Neural cell (in vitro differentiated cells): ENCODE results near the gene PTPRG. TPM values are rescaled to one million over a fixed set of nuclear protein-coding genes. Genes with fewer than 3 reads are reported as not detected.

Experiments used
- H2AFZ ChIP-seq: fragments of 200-600, 300-800 bp; sonication (generic), shearing (Covaris generic); 2 replicates; pipeline ENCODE4 v1.6.0; 2014; ENCODE audit warnings: low read depth, mild to moderate bottlenecking, antibody characterized with exemption, low read length, moderate library complexity
- H3F3A ChIP-seq: fragments of 200-600 bp; shearing (Covaris generic); 2 replicates; pipeline ENCODE4 v1.6.1; 2016; ENCODE audit warnings: mild to moderate bottlenecking, moderate library complexity, mixed read lengths, antibody characterized with exemption, low read length; ENCODE audit not compliant: insufficient read depth, poor library complexity, severe bottlenecking
- H3K27ac ChIP-seq: fragments of 200-600, 300-800 bp; sonication (generic), shearing (Covaris generic); 2 replicates; pipeline ENCODE4 v1.5.1; 2014; ENCODE audit warnings: mild to moderate bottlenecking, low read length, moderate library complexity
- H3K27me3 ChIP-seq: fragments of 300-800, 200-600 bp; sonication (generic), shearing (Covaris generic); 2 replicates; pipeline ENCODE4 v1.6.0; 2014; ENCODE audit warnings: mild to moderate bottlenecking, low read depth, low read length, moderate library complexity; ENCODE audit not compliant: insufficient read depth
- H3K36me3 ChIP-seq: fragments of 300-800, 200-600 bp; sonication (generic), shearing (Covaris generic); 2 replicates; pipeline ENCODE4 v1.5.1; 2014; ENCODE audit warnings: mild to moderate bottlenecking, antibody characterized with exemption, low read length, moderate library complexity; ENCODE audit not compliant: insufficient read depth
- H3K4me2 ChIP-seq: fragments of 300-800, 200-600 bp; sonication (generic), shearing (Covaris generic); 2 replicates; pipeline ENCODE4 v1.6.0; 2014; ENCODE audit warnings: mild to moderate bottlenecking, low read length
- H3K4me3 ChIP-seq: fragments of 300-800, 200-600 bp; sonication (generic), shearing (Covaris generic); 2 replicates; pipeline ENCODE4 v1.5.1; 2014; ENCODE audit warnings: mild to moderate bottlenecking, low read length, moderate library complexity
- H3K79me2 ChIP-seq: fragments of 200-600 bp; shearing (Covaris generic); replicated peaks from 2 replicates; pipeline ENCODE4 v1.6.0; 2014; ENCODE audit warnings: mild to moderate bottlenecking, low read length, moderate library complexity; ENCODE audit not compliant: insufficient read depth
- H3K9ac ChIP-seq: fragments of 300-800, 200-600 bp; sonication (generic), shearing (Covaris generic); 2 replicates; pipeline ENCODE4 v1.6.1; 2016; ENCODE audit warnings: mild to moderate bottlenecking, low read length, mixed read lengths
- H3K9me2 ChIP-seq: fragments of 200-600 bp; shearing (Covaris generic); 2 replicates; pipeline ENCODE4 v1.6.1; 2016; ENCODE audit warnings: mild to moderate bottlenecking, low read length, mixed read lengths; ENCODE audit not compliant: insufficient read depth
- H3K9me3 ChIP-seq: fragments of 200-600, 300-800 bp; sonication (generic), shearing (Covaris generic); 2 replicates; pipeline ENCODE4 v1.6.1; 2016; ENCODE audit warnings: mild to moderate bottlenecking, mixed run types, low read length, moderate library complexity, mixed read lengths
- H4K20me1 ChIP-seq: fragments of 200-600 bp; shearing (Covaris generic); 2 replicates; pipeline ENCODE4 v1.6.1; 2016; ENCODE audit warnings: mild to moderate bottlenecking, mixed run types; ENCODE audit not compliant: insufficient read depth
- CTCF ChIP-seq: fragments of 450-650 bp; IDR thresholded peaks from 2 replicates; pipeline ENCODE4 v1.5.1; 2014; ENCODE audit warnings: antibody characterized with exemption, mild to moderate bottlenecking, moderate library complexity; ENCODE audit not compliant: poor library complexity, severe bottlenecking
- EP300 ChIP-seq: fragments of 450-650 bp; conservative IDR thresholded peaks from 2 replicates; pipeline ENCODE4 v1.6.1; 2014; ENCODE audit warnings: antibody characterized with exemption, mild to moderate bottlenecking, moderate library complexity; ENCODE audit not compliant: poor library complexity, severe bottlenecking
- EZH2 ChIP-seq: fragments of 200-600, 300-800 bp; shearing (Covaris generic), sonication (generic); IDR thresholded peaks from 2 replicates; pipeline ENCODE4 v1.6.1; 2014; ENCODE audit warnings: antibody characterized with exemption, low read length, borderline replicate concordance, mild to moderate bottlenecking; ENCODE audit not compliant: insufficient read depth, poor library complexity, severe bottlenecking
- MXI1 ChIP-seq: fragments of 450-650 bp; conservative IDR thresholded peaks from 2 replicates; pipeline ENCODE4 v1.6.1; 2014; ENCODE audit warnings: antibody characterized with exemption, mild to moderate bottlenecking; ENCODE audit not compliant: poor library complexity, severe bottlenecking
- POLR2AphosphoS5 ChIP-seq: IDR thresholded peaks from 2 replicates; pipeline ENCODE4 v1.6.1; 2012
- RAD21 ChIP-seq: fragments of 450-650 bp; conservative IDR thresholded peaks from 2 replicates; pipeline ENCODE4 v1.6.1; 2014; ENCODE audit warnings: antibody characterized with exemption, mild to moderate bottlenecking, moderate library complexity
- REST ChIP-seq: IDR thresholded peaks from 2 replicates; pipeline ENCODE4 v1.6.1; 2012; ENCODE audit warnings: borderline replicate concordance
- SMC3 ChIP-seq: fragments of 450-650 bp; conservative IDR thresholded peaks from 2 replicates; pipeline ENCODE4 v1.6.1; 2014; ENCODE audit warnings: antibody characterized with exemption, mild to moderate bottlenecking, moderate library complexity; ENCODE audit not compliant: poor library complexity
- TAF1 ChIP-seq: IDR thresholded peaks from 2 replicates; pipeline ENCODE4 v1.6.1; 2012; ENCODE audit warnings: low read depth
- polyA plus RNA-seq: library from polyadenylated mRNA; depleted of rRNA; stranded (reverse); fragments of >200 nt; gene quantifications from 2 replicates; pipeline ENCODE4 v1.2.3, GENCODE V29; 2014

Gene PTPRG
- polyA plus RNA-seq, 1 donor from 2014 or later: 33.1 TPM

- peaks cover 3% of the 10 kb centered on the region for H3K9me3 ChIP-seq
- no peak overlapping the region for H2AFZ ChIP-seq
- no peaks in the 10 kb centered on the region for H3K27me3 ChIP-seq
- H3K9ac ChIP-seq: no peak overlapping the region
- H4K20me1 ChIP-seq: no peaks in the 10 kb centered on the region
- no peak overlapping the region for H3K4me2 ChIP-seq
- H3K36me3 ChIP-seq: no peaks in the 10 kb centered on the region
- H3K27ac ChIP-seq: no peak overlapping the region
- peaks cover 7% of the 10 kb centered on the region for H3F3A ChIP-seq
- H3K79me2 ChIP-seq: no peaks in the 10 kb centered on the region
- TF ChIP-seq EP300 (no peak), TAF1 (no peak), RAD21 (no peak), EZH2 (no peak), REST (no peak), CTCF (no peak), POLR2AphosphoS5 (no peak), MXI1 (no peak)
- H3K9me2 ChIP-seq: no peaks in the 10 kb centered on the region
- no peak overlapping the region for H3K4me3 ChIP-seq
These were observed 384.3 kb downstream of the PTPRG start for GRCh38 chr3:61945657-61946056.

GRCh38 chr3:61946570-61947324, 385.4 kb downstream of the PTPRG start:
- Histone ChIP-seq H3K4me3 (no peak overlapping the region), H4K20me1 (no peaks in the 10 kb centered on the region), H3F3A (peaks cover 7% of the 10 kb centered on the region), H3K27me3 (no peaks in the 10 kb centered on the region), H3K27ac (peak overlapping the region; percentile 93), H2AFZ (no peak overlapping the region), H3K9me2 (no peaks in the 10 kb centered on the region), H3K79me2 (no peaks in the 10 kb centered on the region), H3K9me3 (peaks cover 3% of the 10 kb centered on the region), H3K4me2 (no peak overlapping the region), H3K9ac (no peak overlapping the region), H3K36me3 (no peaks in the 10 kb centered on the region)
- no peak for TF ChIP-seq REST
- TF ChIP-seq RAD21: no peak
- no peak for TF ChIP-seq EP300
- no peak for TF ChIP-seq MXI1
- TF ChIP-seq SMC3: no peak
- TF ChIP-seq CTCF: no peak
